Choroid plexus epithelial cell (primary cell): Measurements from ENCODE around the gene DHRS3.
"Not testable (repeated sequence)": the region's sequence is repeated elsewhere in the genome, so short reads cannot be mapped to it uniquely, and the experiment has no call there.

Experiments used
- DNase-seq: peaks from one replicate; pipeline ENCODE4 v3.0.0-alpha.2; 2010; ENCODE audit warnings: low read depth
- H3K4me3 ChIP-seq: 2 replicates; pipeline ENCODE4 v1.5.1; 2011; ENCODE audit warnings: low read depth, mild to moderate bottlenecking, control low read depth, low read length, moderate library complexity
- CTCF ChIP-seq: conservative IDR thresholded peaks from 2 replicates; pipeline ENCODE4 v1.5.1; 2011; ENCODE audit warnings: low read depth, mild to moderate bottlenecking, control low read depth, inconsistent platforms, low read length, moderate library complexity

Gene DHRS3

GRCh38 chr1:12566484-12567287, 51.3 kb downstream of the DHRS3 start:
- no peak overlapping the region for H3K4me3 ChIP-seq
- no peak for DNase-seq
- no peak for TF ChIP-seq CTCF

DNA sequence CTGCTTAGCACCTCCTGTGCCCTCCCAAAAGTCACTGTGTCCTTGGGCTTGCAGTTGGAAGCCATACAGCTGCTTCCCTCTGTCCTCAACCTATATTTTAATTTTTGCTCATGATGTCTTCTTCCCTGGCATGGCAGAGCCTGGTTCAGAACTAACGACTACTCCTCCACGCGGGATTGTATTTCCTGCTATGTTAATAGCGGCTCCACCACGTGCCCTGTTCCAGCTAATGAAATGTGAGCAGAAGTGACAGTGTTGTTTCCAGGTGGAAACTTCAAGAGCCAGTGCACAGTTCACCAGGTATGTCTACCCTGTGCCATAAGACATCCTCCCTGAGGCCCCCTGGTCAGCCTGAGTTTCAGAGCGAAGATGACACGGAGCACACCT, 52.1 kb downstream of the DHRS3 start:
- no peak overlapping the region for H3K4me3 ChIP-seq
- no peak for DNase-seq
- no peak for TF ChIP-seq CTCF

DNA sequence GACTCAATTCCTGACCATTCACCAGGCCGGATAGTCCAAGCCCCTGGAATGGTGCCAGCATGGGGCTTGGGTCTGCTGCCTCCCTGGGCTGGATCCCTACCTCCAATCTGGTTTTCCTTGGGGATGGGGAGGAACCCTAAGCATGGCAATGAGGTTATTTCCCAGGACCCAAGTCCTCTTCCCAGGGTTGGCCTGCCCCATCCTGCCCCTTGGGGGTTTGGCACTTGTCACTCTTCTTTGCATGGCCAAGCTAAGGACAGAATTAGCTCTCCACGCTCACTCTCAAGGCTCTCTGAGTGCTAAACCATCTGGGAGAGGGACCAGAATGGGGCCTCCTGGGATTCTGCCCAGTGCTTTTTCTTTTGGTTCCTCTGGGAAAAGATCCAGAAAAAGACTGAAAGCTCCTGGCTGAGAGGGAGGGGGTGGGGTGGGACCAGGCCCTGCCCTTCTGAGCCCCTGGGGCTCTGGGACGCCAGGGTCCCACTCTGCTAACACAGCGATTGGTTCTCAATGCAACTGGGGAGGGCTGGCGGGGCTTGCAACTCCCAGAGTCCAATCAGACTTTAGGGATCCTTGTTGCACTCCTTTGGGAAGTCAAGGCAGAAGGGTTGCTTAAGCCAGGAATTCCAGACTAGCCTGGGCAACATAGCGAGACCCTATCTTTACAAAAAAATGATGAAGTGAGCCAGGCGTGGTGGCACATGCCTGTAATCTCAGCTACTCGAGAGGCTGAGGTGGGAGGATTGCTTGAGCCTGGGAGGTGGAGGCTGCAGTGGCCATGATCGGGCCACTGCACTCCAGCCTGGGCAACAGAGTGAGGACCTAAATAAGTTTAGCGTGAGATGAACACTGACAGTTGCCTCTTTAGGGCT, 52.7 kb downstream of the DHRS3 start:
- no peak for TF ChIP-seq CTCF
- H3K4me3 ChIP-seq = no peak overlapping the region
- no peak for DNase-seq

GRCh38 chr1:12564251-12564650, 53.8 kb downstream of the DHRS3 start:
- not testable (repeated sequence) for H3K4me3 ChIP-seq, DNase-seq

- DNase-seq = no peak
- no peak for TF ChIP-seq CTCF
- no peak overlapping the region for H3K4me3 ChIP-seq
Observed at GRCh38 chr1:12562955-12563576, 54.9 kb downstream of the DHRS3 start.

DNA sequence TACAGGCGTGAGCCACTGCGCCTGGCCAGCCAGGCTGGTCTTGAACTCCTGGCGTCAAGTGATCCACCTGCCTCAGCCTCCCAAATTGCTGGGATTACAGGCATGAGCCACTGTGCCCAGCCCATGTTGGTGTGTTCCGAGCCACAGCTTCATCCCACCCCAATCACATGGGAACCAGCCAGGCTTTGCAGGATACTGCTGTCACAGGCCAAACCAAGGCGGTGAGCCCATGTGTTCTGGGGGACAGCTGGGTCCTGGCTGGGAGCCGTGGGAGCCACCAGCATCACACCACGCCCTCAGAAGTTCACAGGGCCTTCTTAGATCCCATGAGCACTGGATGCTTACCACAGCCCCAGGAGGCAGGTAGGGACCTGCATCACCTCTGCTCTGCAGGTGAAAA, 56.9 kb downstream of the DHRS3 start:
- no peak overlapping the region for H3K4me3 ChIP-seq
- TF ChIP-seq CTCF = no peak

More for the DNA sequence above, 56.9 kb downstream of the DHRS3 start:
- DNase-seq = no peak
